Aorta (tissue), 5 donors: ENCODE data around the gene TSPAN15. TPM values are rescaled to one million over a fixed set of nuclear protein-coding genes. Genes with fewer than 3 reads are reported as not detected.

ENCODE experiments used
- ATAC-seq: fragments of 200-7000 bp; cut with Tn5 transposase; one replicate; pipeline ENCODE4 v1.9.1; 2022; ENCODE audit warnings: moderate library complexity; ENCODE audit not compliant: low FRiP score
- DNase-seq, 2 donors: peaks; one replicate each; pipeline ENCODE4 v3.0.0-alpha.2; 2020
- H3K27ac ChIP-seq, 2 donors: one replicate each; pipeline ENCODE4 v1.5.1; 2013; ENCODE audit warnings: low read length in 2 of 2, mild to moderate bottlenecking in 2 of 2, moderate library complexity in 2 of 2, control low read depth in 1 of 2, inconsistent platforms in 1 of 2, low read depth in 1 of 2
- H3K27me3 ChIP-seq, 2 donors: one replicate each; pipeline ENCODE4 v1.6.1; 2013; ENCODE audit warnings: control low read depth in 1 of 2, low read length in 1 of 2, mild to moderate bottlenecking in 1 of 2, moderate library complexity in 1 of 2; ENCODE audit not compliant: insufficient read depth in 2 of 2, control insufficient read depth in 1 of 2
- H3K36me3 ChIP-seq, 2 donors: one replicate each; pipeline ENCODE4 v1.6.1; 2013; ENCODE audit warnings: control low read depth in 1 of 2, low read length in 1 of 2, mild to moderate bottlenecking in 1 of 2; ENCODE audit not compliant: insufficient read depth in 2 of 2, control insufficient read depth in 1 of 2
- H3K4me1 ChIP-seq, 2 donors: one replicate each; pipeline ENCODE4 v1.6.1; 2013; ENCODE audit warnings: low read length in 2 of 2, control low read depth in 1 of 2, mild to moderate bottlenecking in 1 of 2, moderate library complexity in 1 of 2; ENCODE audit not compliant: insufficient read depth in 2 of 2, control insufficient read depth in 1 of 2
- H3K4me3 ChIP-seq, 2 donors: one replicate each; pipeline ENCODE4 v1.5.1; 2013; ENCODE audit warnings: low read length in 2 of 2, control low read depth in 1 of 2, mild to moderate bottlenecking in 1 of 2
- H3K9me3 ChIP-seq: one replicate; pipeline ENCODE4 v1.6.1; 2013; ENCODE audit warnings: mild to moderate bottlenecking, low read length; ENCODE audit not compliant: control insufficient read depth
- WGBS, 2 donors: extraction: QIAGEN DNeasy Blood & Tissue Kit; methylation state at CpG; one replicate each; pipeline ENCODE4 v1.1.7; 2013; 5-methylcytosine and 5-hydroxymethylcytosine counted together
- intact Hi-C, 2 donors: fragments of 100-400 bp; cut with DNase I; formaldehyde crosslinking; loops; one replicate each; pipeline versions ENCODE4 v1.14.2 to v1.15.0; 2022
- polyA plus RNA-seq, 2 donors: library from polyadenylated mRNA; stranded (reverse); fragments of 200-250 nt; gene quantifications; one replicate each; pipeline ENCODE4 v1.2.3, GENCODE V29; 2013
- total RNA-seq, 2 donors: library from RNA; stranded (reverse); fragmentation: NEBNext Ultra II Directional; extraction: Animal tissue kit (Norgen Biotek cat#: 25700); gene quantifications; one replicate each; pipeline ENCODE4 v1.2.1, GENCODE V29; 2021
- donor health status: healthy with polysubstance abuse.
- donor health status: Bipolar disorder and iron deficiency.
- donor health status: DM: no; HTN: no; CAD: no.
- donor health status: DM: no; HTN: no; CAD: no.
- donor health status: DM: yes; HTN: yes; CAD: no.

The TSPAN15 gene
- total and polyA plus RNA-seq, 4 donors, result 1.8 to 16.8 (median 11.5) TPM

- no peaks in the 10 kb centered on the region for H3K36me3 ChIP-seq
- no peaks in the 10 kb centered on the region for H3K4me1 ChIP-seq
- H3K4me3 ChIP-seq, result no peak overlapping the region
- peak overlapping the region in 1 of 2 donors; percentile 59 for H3K27ac ChIP-seq
- 59 to 63% methylated on average over 14 of the region's 14 CpGs for WGBS, 2 donors
- H3K9me3 ChIP-seq, result no peaks in the 10 kb centered on the region
- intact Hi-C loops, result no loop called here
- ATAC-seq, result no peak
- DNase-seq, result peak in 1 of 2 donors; percentile 53
- no peaks in the 10 kb centered on the region for H3K27me3 ChIP-seq
Observed at GRCh38 chr10:69407621-69408301, 43.5 kb upstream of the TSPAN15 start.

- Histone ChIP-seq H3K27me3 (no peaks in the 10 kb centered on the region), H3K4me3 (peak overlapping the region in 1 of 2 donors; percentile 2), H3K36me3 (no peaks in the 10 kb centered on the region), H3K4me1 (no peaks in the 10 kb centered on the region), H3K27ac (peak overlapping the region in 1 of 2 donors; percentile 60), H3K9me3 (no peaks in the 10 kb centered on the region)
- DNase-seq (peak; percentile 97 to 99), ATAC-seq (peak; percentile 94)
- 1 to 2% methylated on average over 42 to 64 of the region's 64 CpGs for WGBS, 2 donors
- intact Hi-C loops, result no loop called here
Observed at GRCh38 chr10:69408318-69409175, 42.7 kb upstream of the TSPAN15 start.

- WGBS, 2 donors, result 4 to 5% methylated on average over 7 of the region's 7 CpGs
- H3K4me3 ChIP-seq, result peak overlapping the region in 1 of 2 donors; percentile 2
- H3K4me1 ChIP-seq, result no peaks in the 10 kb centered on the region
- ATAC-seq, result no peak
- no peaks in the 10 kb centered on the region for H3K27me3 ChIP-seq
- intact Hi-C loops, result no loop called here
- DNase-seq, result no peak
- peak overlapping the region in 1 of 2 donors; percentile 60 for H3K27ac ChIP-seq
- no peaks in the 10 kb centered on the region for H3K36me3 ChIP-seq
- H3K9me3 ChIP-seq, result no peaks in the 10 kb centered on the region
Observed at GRCh38 chr10:69409176-69409495, 42.1 kb upstream of the TSPAN15 start.

GRCh38 chr10:69409968-69410367 lies 41.3 kb upstream of the TSPAN15 start:
- Histone ChIP-seq H3K27me3 (no peaks in the 10 kb centered on the region), H3K27ac (no peak overlapping the region), H3K9me3 (no peaks in the 10 kb centered on the region), H3K36me3 (no peaks in the 10 kb centered on the region), H3K4me3 (no peak overlapping the region), H3K4me1 (no peaks in the 10 kb centered on the region)
- peak in 1 of 2 donors; percentile 70 for DNase-seq
- ATAC-seq, result no peak
- intact Hi-C loops, result loop anchor here in 1 of 2 donors (5.0 to 10.0 kb wide), 2 partner anchors 173 to 225 kb away; partner anchors contain the start of gene FAM241B
- 69 to 70% methylated on average over 6 of the region's 6 CpGs for WGBS, 2 donors

- peak overlapping the region in 1 of 2 donors; percentile 10 for H3K27ac ChIP-seq
- H3K4me3 ChIP-seq, result no peak overlapping the region
- intact Hi-C loops, result loop anchor here in 1 of 2 donors (5.0 to 10.0 kb wide), 2 partner anchors 173 to 224 kb away; partner anchors contain the start of gene FAM241B
- H3K27me3 ChIP-seq, result no peaks in the 10 kb centered on the region
- no peaks in the 10 kb centered on the region for H3K4me1 ChIP-seq
- ATAC-seq, result no peak
- no peaks in the 10 kb centered on the region for H3K36me3 ChIP-seq
- DNase-seq, result peak in 1 of 2 donors; percentile 34
- H3K9me3 ChIP-seq, result no peaks in the 10 kb centered on the region
- WGBS, 2 donors, result 70 to 72% methylated on average over 10 of the region's 10 CpGs
Observed at GRCh38 chr10:69410487-69410886, 40.8 kb upstream of the TSPAN15 start.

GRCh38 chr10:69411476-69411875 lies 39.8 kb upstream of the TSPAN15 start:
- intact Hi-C loops, result loop anchor here in 1 of 2 donors (5.0 to 10.0 kb wide), 2 partner anchors 174 to 223 kb away; partner anchors contain the start of gene FAM241B
- no peak for DNase-seq
- Histone ChIP-seq H3K36me3 (no peaks in the 10 kb centered on the region), H3K27me3 (no peaks in the 10 kb centered on the region), H3K4me3 (no peak overlapping the region), H3K4me1 (no peaks in the 10 kb centered on the region), H3K9me3 (no peaks in the 10 kb centered on the region), H3K27ac (no peak overlapping the region)
- no peak for ATAC-seq
- WGBS, 2 donors, result 67 to 75% methylated on average over 4 of the region's 4 CpGs

GRCh38 chr10:69412232-69412790 lies 39.0 kb upstream of the TSPAN15 start:
- Histone ChIP-seq H3K4me1 (no peaks in the 10 kb centered on the region), H3K27ac (no peak overlapping the region), H3K9me3 (no peaks in the 10 kb centered on the region), H3K27me3 (no peaks in the 10 kb centered on the region), H3K4me3 (no peak overlapping the region), H3K36me3 (no peaks in the 10 kb centered on the region)
- DNase-seq (peak in 1 of 2 donors; percentile 21), ATAC-seq (no peak)
- intact Hi-C loops, result loop anchor here in 1 of 2 donors (5.0 to 10.0 kb wide), 2 partner anchors 175 to 222 kb away; partner anchors contain the start of gene FAM241B
- WGBS, 2 donors, result 87 to 89% methylated on average over 3 of the region's 3 CpGs

GRCh38 chr10:69413221-69413865 lies 37.9 kb upstream of the TSPAN15 start:
- Histone ChIP-seq H3K27me3 (no peaks in the 10 kb centered on the region), H3K9me3 (no peaks in the 10 kb centered on the region), H3K4me3 (no peak overlapping the region), H3K27ac (no peak overlapping the region), H3K4me1 (no peaks in the 10 kb centered on the region), H3K36me3 (no peaks in the 10 kb centered on the region)
- DNase-seq, result peak; percentile 78 to 86
- 4 to 7% methylated on average over 13 of the region's 13 CpGs for WGBS, 2 donors
- intact Hi-C loops, result loop anchor here in 1 of 2 donors (5.0 to 10.0 kb wide), 2 partner anchors 176 to 221 kb away; partner anchors contain the start of gene FAM241B
- ATAC-seq, result peak; percentile 67
